ENCODE results near the gene GZMM.

GZMM gene

DNA sequence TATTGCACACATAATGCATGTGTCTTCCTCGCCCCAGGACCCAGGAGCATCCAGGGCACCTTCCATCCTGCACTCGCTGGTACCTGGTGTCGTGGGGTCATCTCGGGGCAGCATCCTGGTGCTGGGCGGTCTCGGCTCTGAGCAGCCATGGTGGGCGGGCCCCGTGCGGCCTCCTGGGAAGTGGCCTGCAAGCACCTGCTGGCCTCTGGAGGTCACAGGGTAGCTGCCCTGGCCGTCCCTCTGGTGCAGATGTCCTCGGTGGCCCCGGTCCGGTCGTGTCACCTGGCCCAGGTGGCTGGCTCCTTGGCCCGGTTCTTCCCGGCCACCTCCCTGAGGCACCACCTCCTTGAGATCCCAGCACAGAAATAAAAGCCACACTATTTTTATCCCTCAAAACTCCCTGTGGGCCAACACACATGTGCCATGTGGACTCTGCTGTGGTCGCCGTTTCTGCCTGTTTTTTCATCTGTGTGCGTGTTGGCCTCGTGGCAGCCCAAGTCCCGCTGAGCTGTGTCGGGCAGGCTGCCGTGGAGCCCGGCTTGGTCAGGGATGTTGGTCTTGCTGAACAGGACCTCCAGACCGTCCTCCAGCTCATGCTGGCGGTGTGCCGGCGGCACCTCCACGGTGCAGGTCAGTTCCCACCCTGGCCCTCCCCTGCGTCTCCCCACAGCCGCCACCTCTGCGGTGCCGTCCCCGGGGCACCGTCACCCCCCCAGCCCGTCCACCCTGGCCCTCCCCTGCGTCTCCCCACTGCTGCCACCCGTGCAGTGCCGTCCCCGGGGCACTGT is 5.0 kb upstream of the GZMM start:
- Mint-ChIP-seq H3K27me3 (ENCODE audit: low read depth, poor library complexity) (no peaks in the 10 kb centered on the region), H3K4me1 (peaks cover 12% of the 10 kb centered on the region), H3K36me3 (ENCODE audit: low read depth) (peaks cover 14% of the 10 kb centered on the region), H3K27ac (no peak overlapping the region), H3K4me3 (no peak overlapping the region), H3K9me3 (no peaks in the 10 kb centered on the region)
- no peak for DNase-seq
- TF ChIP-seq, protein P1, sequence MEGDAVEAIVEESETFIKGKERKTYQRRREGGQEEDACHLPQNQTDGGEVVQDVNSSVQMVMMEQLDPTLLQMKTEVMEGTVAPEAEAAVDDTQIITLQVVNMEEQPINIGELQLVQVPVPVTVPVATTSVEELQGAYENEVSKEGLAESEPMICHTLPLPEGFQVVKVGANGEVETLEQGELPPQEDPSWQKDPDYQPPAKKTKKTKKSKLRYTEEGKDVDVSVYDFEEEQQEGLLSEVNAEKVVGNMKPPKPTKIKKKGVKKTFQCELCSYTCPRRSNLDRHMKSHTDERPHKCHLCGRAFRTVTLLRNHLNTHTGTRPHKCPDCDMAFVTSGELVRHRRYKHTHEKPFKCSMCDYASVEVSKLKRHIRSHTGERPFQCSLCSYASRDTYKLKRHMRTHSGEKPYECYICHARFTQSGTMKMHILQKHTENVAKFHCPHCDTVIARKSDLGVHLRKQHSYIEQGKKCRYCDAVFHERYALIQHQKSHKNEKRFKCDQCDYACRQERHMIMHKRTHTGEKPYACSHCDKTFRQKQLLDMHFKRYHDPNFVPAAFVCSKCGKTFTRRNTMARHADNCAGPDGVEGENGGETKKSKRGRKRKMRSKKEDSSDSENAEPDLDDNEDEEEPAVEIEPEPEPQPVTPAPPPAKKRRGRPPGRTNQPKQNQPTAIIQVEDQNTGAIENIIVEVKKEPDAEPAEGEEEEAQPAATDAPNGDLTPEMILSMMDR (IDR thresholded peaks at IDR 0.05), result no peak

DNA sequence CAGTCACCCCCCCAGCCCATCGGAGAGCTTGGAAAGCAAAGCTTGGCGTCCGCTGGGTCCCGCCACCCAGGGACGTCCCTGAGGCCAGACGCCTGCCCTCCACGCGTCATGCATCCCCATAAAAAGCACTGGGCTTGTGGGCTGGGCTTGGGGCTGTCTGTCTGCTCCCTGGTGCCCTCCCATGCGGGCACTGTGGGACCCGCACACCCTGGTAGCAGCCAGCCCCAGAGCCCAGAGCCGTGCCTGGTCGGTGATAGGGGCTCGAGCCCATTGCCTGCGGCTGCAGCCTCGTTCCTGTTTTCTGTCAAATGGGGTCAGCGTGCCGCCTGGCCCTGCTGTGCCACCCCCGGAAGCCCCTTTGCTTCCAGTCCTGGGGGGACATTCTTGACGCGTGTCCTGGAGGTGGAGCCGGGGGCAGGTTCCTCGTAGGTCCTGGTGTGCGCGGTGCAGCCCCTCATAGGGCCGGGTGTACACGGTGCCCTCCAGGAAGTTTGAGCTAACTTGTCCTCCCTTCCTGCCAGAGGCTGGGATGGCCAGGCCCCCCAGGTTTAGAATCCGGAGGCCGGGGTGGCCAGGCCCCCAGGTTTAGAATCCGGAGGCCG is 4.3 kb upstream of the GZMM start:
- H3K27ac Mint-ChIP-seq, result no peak overlapping the region
- no peak overlapping the region for H3K4me3 Mint-ChIP-seq
- TF ChIP-seq, protein P1 (IDR thresholded peaks at IDR 0.05), result no peak
- H3K4me1 Mint-ChIP-seq, result peaks cover 9% of the 10 kb centered on the region
- H3K9me3 Mint-ChIP-seq, result no peaks in the 10 kb centered on the region
- no peak for DNase-seq
- H3K27me3 Mint-ChIP-seq (ENCODE audit: low read depth, poor library complexity), result no peaks in the 10 kb centered on the region
- peaks cover 14% of the 10 kb centered on the region for H3K36me3 Mint-ChIP-seq (ENCODE audit: low read depth)

DNA sequence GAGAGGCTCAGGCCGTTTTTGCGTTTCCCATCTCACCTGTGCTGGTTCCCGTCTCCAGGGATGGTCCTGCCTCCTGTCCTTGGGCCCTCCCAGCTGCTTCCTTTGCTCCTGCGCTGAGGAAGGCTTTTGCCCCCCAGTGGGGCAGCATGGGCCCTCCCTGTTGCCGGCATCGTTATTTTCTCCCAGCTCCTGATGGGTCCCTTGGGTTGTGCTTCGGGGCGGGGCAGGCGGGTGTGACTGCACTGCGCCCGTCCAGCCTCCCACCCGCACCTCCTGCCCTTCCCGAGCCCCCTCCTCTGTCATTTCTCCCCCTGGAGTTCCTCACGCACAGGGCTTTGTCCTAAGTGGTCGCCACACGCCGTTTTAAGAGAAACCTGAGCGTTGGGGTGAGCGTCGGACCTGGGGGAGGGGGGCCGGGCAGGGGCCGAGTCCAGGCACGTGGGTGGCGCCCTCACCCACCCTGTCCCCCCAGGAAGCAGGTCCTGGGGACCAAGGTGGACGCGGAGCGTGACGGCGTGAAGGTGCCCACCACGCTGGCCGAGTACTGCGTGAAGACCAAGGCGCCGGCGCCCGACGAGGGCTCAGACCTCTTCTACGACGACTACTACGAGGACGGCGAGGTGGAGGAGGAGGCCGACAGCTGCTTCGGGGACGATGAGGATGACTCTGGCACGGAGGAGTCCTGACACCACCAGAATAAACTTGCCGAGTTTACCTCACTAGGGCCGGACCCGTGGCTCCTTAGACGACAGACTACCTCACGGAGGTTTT is 2.8 kb upstream of the GZMM start:
- Mint-ChIP-seq H3K27ac (no peak overlapping the region), H3K36me3 (ENCODE audit: low read depth) (peaks cover 14% of the 10 kb centered on the region), H3K27me3 (ENCODE audit: low read depth, poor library complexity) (no peaks in the 10 kb centered on the region), H3K4me3 (no peak overlapping the region), H3K4me1 (peaks cover 13% of the 10 kb centered on the region), H3K9me3 (no peaks in the 10 kb centered on the region)
- no peak for DNase-seq
- TF ChIP-seq, protein P1 (IDR thresholded peaks at IDR 0.05), result no peak

DNA sequence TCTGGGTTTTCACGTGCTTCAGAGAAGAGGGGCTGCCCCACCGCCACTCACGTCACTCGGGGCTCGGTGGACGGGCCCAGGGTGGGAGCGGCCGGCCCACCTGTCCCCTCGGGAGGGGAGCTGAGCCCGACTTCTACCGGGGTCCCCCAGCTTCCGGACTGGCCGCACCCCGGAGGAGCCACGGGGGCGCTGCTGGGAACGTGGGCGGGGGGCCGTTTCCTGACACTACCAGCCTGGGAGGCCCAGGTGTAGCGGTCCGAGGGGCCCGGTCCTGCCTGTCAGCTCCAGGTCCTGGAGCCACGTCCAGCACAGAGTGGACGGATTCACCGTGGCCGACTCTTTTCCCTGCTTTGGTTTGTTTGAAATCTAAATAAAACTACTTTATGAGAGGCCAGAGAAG is 2.2 kb upstream of the GZMM start:
- peaks cover 14% of the 10 kb centered on the region for H3K36me3 Mint-ChIP-seq (ENCODE audit: low read depth)
- TF ChIP-seq, protein P1 (IDR thresholded peaks at IDR 0.05), result no peak
- H3K4me3 Mint-ChIP-seq, result no peak overlapping the region
- H3K9me3 Mint-ChIP-seq, result no peaks in the 10 kb centered on the region
- H3K27ac Mint-ChIP-seq, result no peak overlapping the region
- H3K4me1 Mint-ChIP-seq, result peaks cover 13% of the 10 kb centered on the region
- H3K27me3 Mint-ChIP-seq (ENCODE audit: low read depth, poor library complexity), result no peaks in the 10 kb centered on the region
- DNase-seq, result no peak

DNA sequence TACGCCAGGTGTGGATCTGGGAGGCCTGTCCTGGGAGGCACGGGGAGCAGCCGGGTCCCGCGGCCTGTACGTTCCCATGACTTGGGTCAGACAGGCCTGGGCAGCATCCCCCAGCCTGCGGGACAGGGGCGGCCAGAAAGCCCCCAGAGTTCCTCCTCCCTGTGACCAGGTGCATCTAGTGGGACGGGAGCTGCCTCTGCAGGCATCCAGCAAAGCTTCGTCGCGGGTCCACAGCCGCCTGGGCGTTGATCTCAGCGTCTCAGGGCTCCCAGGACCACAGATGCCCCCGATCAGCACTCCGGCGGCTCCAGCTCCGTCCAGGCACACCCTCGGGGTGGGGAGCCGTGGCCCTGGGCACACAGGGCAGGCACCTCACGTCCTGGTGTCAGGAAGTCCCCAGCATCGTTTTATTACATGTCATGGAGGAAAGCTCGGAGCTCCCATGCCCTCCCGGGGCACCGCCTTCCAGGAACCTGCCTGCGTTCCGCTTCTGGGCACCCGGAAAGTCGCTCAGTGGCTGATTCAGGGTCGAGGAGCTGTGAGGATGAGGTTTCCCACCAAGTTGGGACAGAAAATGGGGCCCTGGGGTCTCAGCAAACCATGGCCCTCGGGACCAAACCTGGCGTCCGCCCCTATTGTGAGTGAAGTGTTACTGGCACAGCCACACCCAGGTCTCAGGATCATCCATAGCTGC is 1.5 kb upstream of the GZMM start:
- Mint-ChIP-seq H3K36me3 (ENCODE audit: low read depth) (peaks cover 14% of the 10 kb centered on the region), H3K27me3 (ENCODE audit: low read depth, poor library complexity) (no peaks in the 10 kb centered on the region), H3K4me1 (peaks cover 13% of the 10 kb centered on the region), H3K27ac (no peak overlapping the region), H3K4me3 (no peak overlapping the region), H3K9me3 (no peaks in the 10 kb centered on the region)
- TF ChIP-seq, protein P1 (IDR thresholded peaks at IDR 0.05), result no peak
- no peak for DNase-seq

All from nephron progenitor cell (in vitro differentiated cells).